ENCODE measurements around the gene IVNS1ABP. TPM values are rescaled to one million over a fixed set of nuclear protein-coding genes. Genes with fewer than 3 reads are reported as not detected.

IVNS1ABP gene
- total and polyA plus RNA-seq, 9 of the 15 experiments (the other 6 are each of a cell fraction or from before 2014, with no cell fraction given): 30.6 to 126 (median 77.7) TPM

DNA sequence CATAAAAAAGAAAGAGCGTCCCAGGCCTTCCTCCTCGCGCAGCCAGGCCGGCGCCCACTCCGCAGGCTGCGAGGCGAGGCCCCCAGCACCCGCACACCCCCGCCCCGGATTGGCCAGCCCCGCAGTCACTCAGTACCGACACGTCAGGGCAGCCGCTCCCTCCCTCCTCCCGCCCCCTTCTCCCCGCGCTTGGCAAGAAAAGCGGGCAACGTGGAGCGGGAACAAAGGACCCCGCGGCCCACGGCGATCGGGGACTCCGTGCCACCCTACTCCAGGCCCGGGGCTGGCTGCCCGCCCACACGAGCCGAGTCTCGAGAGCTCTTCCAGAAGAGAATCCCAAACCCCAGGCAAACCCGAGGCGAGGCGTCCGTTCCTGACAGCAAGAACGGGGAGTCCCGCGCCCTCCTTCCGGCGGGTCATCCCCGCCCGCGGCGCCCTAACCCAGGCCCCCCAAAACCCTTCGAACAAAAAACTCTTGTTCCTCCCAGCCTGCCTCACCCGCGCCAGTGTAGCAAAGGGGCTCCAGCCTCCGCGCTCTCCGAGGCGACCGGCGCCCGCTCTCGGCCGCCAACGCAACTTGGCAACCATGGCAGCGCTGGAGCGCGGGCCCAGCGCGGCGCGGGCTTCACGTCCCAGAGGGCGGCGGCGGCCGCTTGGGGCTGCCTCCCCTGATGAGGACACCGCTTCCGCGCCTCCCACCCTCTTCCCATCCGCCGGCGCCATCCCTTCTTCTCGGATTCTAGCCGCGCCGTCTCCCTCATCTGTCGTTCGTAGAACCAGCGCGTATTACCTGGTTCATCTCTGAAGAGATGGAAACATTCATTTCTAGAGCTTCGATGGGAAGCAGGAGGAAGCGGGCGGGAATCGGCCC is 645 bp downstream of the IVNS1ABP start (continued):
- TF ChIP-seq, protein P1, sequence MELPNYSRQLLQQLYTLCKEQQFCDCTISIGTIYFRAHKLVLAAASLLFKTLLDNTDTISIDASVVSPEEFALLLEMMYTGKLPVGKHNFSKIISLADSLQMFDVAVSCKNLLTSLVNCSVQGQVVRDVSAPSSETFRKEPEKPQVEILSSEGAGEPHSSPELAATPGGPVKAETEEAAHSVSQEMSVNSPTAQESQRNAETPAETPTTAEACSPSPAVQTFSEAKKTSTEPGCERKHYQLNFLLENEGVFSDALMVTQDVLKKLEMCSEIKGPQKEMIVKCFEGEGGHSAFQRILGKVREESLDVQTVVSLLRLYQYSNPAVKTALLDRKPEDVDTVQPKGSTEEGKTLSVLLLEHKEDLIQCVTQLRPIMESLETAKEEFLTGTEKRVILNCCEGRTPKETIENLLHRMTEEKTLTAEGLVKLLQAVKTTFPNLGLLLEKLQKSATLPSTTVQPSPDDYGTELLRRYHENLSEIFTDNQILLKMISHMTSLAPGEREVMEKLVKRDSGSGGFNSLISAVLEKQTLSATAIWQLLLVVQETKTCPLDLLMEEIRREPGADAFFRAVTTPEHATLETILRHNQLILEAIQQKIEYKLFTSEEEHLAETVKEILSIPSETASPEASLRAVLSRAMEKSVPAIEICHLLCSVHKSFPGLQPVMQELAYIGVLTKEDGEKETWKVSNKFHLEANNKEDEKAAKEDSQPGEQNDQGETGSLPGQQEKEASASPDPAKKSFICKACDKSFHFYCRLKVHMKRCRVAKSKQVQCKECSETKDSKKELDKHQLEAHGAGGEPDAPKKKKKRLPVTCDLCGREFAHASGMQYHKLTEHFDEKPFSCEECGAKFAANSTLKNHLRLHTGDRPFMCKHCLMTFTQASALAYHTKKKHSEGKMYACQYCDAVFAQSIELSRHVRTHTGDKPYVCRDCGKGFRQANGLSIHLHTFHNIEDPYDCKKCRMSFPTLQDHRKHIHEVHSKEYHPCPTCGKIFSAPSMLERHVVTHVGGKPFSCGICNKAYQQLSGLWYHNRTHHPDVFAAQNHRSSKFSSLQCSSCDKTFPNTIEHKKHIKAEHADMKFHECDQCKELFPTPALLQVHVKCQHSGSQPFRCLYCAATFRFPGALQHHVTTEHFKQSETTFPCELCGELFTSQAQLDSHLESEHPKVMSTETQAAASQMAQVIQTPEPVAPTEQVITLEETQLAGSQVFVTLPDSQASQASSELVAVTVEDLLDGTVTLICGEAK (IDR thresholded peaks at IDR 0.05): 0 out of 2 replicates have a peak, but pooled peaks have one; percentile 11
- TF ChIP-seq, protein P1 (CRISPR knock-in tag; IDR thresholded peaks at IDR 0.05): no peak
- TF ChIP-seq MXI1 (IDR thresholded peaks at IDR 0.05; ENCODE audit: low read depth, low read length): peak; percentile 65; the same call in 1 of the 2 replicates
- no peak for TF ChIP-seq GTF2A2 (tag; IDR thresholded peaks at IDR 0.05)
- TF ChIP-seq MYNN (IDR thresholded peaks at IDR 0.05): peak; percentile 69; the same call in 1 of the 2 replicates
- TF ChIP-seq MYNN (CRISPR knock-in tag; IDR thresholded peaks at IDR 0.05): no peak
- TF ChIP-seq, protein P2, sequence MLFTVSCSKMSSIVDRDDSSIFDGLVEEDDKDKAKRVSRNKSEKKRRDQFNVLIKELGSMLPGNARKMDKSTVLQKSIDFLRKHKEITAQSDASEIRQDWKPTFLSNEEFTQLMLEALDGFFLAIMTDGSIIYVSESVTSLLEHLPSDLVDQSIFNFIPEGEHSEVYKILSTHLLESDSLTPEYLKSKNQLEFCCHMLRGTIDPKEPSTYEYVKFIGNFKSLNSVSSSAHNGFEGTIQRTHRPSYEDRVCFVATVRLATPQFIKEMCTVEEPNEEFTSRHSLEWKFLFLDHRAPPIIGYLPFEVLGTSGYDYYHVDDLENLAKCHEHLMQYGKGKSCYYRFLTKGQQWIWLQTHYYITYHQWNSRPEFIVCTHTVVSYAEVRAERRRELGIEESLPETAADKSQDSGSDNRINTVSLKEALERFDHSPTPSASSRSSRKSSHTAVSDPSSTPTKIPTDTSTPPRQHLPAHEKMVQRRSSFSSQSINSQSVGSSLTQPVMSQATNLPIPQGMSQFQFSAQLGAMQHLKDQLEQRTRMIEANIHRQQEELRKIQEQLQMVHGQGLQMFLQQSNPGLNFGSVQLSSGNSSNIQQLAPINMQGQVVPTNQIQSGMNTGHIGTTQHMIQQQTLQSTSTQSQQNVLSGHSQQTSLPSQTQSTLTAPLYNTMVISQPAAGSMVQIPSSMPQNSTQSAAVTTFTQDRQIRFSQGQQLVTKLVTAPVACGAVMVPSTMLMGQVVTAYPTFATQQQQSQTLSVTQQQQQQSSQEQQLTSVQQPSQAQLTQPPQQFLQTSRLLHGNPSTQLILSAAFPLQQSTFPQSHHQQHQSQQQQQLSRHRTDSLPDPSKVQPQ (CRISPR knock-in tag; IDR thresholded peaks at IDR 0.05; ENCODE audit: borderline replicate concordance): no peak
- no peak for TF ChIP-seq ELK1 (CRISPR knock-in tag; IDR thresholded peaks at IDR 0.05)
- no peak for TF ChIP-seq SMAD2 (IDR thresholded peaks at IDR 0.05; ENCODE audit: low read depth, low read length)
- no peak for TF ChIP-seq HDAC2 (IDR thresholded peaks at IDR 0.05)
- TF ChIP-seq MLLT1 (IDR thresholded peaks at IDR 0.05): no peak; a peak in 1 of 4 replicates
- TF ChIP-seq ZNF175 (CRISPR knock-in tag; IDR thresholded peaks at IDR 0.05; ENCODE audit: low read depth): no peak
- peak; percentile 48 to 49; a peak in 3 of 4 replicates for TF ChIP-seq NRF1 (conservative IDR thresholded peaks at IDR 0.05 in 1 of 2, IDR thresholded peaks at IDR 0.05 in 1 of 2)
